CD4-positive, CD25-positive, alpha-beta regulatory T cell (primary cell): ENCODE data around the gene ALDH4A1. TPM values are rescaled to one million over a fixed set of nuclear protein-coding genes. Genes with fewer than 3 reads are reported as not detected.
A peak's percentile ranks its signal among the peaks of the same experiment; 100 is the strongest.

Experiments used
- ATAC-seq, 2 donors: fragments of 150-1000 bp; cut with Tn5 transposase; one replicate each; pipeline ENCODE4 v1.10.0; 2021; ENCODE audit warnings: low read depth in 2 of 2, moderate number of reproducible peaks in 2 of 2, moderate library complexity in 1 of 2
- DNase-seq, 3 donors: peaks; one replicate each; pipeline versions ENCODE4 v3.0.0 to v3.0.0-alpha.2; 2012 to 2022; ENCODE audit warnings: mixed read lengths in 1 of 3
- H3K27ac ChIP-seq: one replicate; pipeline ENCODE4 v1.7.0; 2013; ENCODE audit warnings: mild to moderate bottlenecking, low read length; ENCODE audit not compliant: insufficient read depth, poor library complexity, severe bottlenecking
- H3K27me3 ChIP-seq: one replicate; pipeline ENCODE4 v1.7.0; 2013; ENCODE audit warnings: low read length; ENCODE audit not compliant: control insufficient read depth, insufficient read depth
- H3K36me3 ChIP-seq: one replicate; pipeline ENCODE4 v1.7.0; 2013; ENCODE audit warnings: mild to moderate bottlenecking, low read length, moderate library complexity; ENCODE audit not compliant: control insufficient read depth, insufficient read depth
- H3K4me1 ChIP-seq: 2 replicates; pipeline ENCODE4 v1.7.0; 2013; ENCODE audit warnings: mild to moderate bottlenecking, low read length; ENCODE audit not compliant: insufficient read depth, control insufficient read depth, poor library complexity, severe bottlenecking
- H3K4me3 ChIP-seq: one replicate; pipeline ENCODE4 v1.7.0; 2013; ENCODE audit warnings: low read depth, mild to moderate bottlenecking, low read length, moderate library complexity
- H3K9me3 ChIP-seq, 2 experiments: 1 replicate in 1 of 2; 2 replicates in 1 of 2; pipeline ENCODE4 v1.7.0; 2013; ENCODE audit warnings: low read length in 2 of 2, mild to moderate bottlenecking in 1 of 2, moderate library complexity in 1 of 2; ENCODE audit not compliant: control insufficient read depth in 2 of 2
- H3K27ac Mint-ChIP-seq, 3 donors: one replicate each; pipeline ENCODE4 v1.8.0; 2020 to 2022; ENCODE audit warnings: mild to moderate bottlenecking in 3 of 3, mixed read lengths in 3 of 3, moderate library complexity in 2 of 3
- H3K27me3 Mint-ChIP-seq: one replicate; pipeline ENCODE4 v1.8.0; 2022; ENCODE audit warnings: mild to moderate bottlenecking, mixed read lengths
- H3K36me3 Mint-ChIP-seq: one replicate; pipeline ENCODE4 v1.8.0; 2020; ENCODE audit warnings: mixed read lengths
- H3K4me1 Mint-ChIP-seq, 4 donors: one replicate each; pipeline ENCODE4 v1.8.0; 2020 to 2022; ENCODE audit warnings: mixed read lengths in 4 of 4, mild to moderate bottlenecking in 1 of 4
- H3K4me3 Mint-ChIP-seq, 4 donors: one replicate each; pipeline ENCODE4 v1.8.0; 2020 to 2022; ENCODE audit warnings: mild to moderate bottlenecking in 4 of 4, mixed read lengths in 4 of 4, moderate library complexity in 3 of 4
- H3K9me3 Mint-ChIP-seq, 7 donors: one replicate each; pipeline ENCODE4 v1.8.0; 2020 to 2022; ENCODE audit warnings: mixed read lengths in 7 of 7, mild to moderate bottlenecking in 3 of 7, moderate library complexity in 2 of 7
- polyA plus RNA-seq, 4 donors: library from polyadenylated mRNA; unstranded; fragments of 300-500 nt; fragmentation: Illumina TruSeq; gene quantifications; one replicate each; pipeline ENCODE4 v1.2.3, GENCODE V29; 2021
- total RNA-seq: library from RNA; stranded (reverse); gene quantifications from one replicate; pipeline ENCODE4 v1.2.3, GENCODE V29; 2022

The ALDH4A1 gene
- total and polyA plus RNA-seq, 5 donors from 2014 or later, result 1.0 to 2.0 (median 1.4) TPM

- peak overlapping the region in 3 of 4 donors; percentile 69 to 83 (median 76) for H3K4me3 Mint-ChIP-seq
- H3K27ac Mint-ChIP-seq, result peak overlapping the region; percentile 70 to 91 (median 88)
- H3K4me1 ChIP-seq, result peaks cover 97% of the 10 kb centered on the region
- DNase-seq (no peak), ATAC-seq (no peak)
- no peak overlapping the region for H3K4me3 ChIP-seq
- peaks cover 10 to 92% (median 62%) of the 10 kb centered on the region in 4 donors for H3K4me1 Mint-ChIP-seq
- H3K9me3 ChIP-seq, result no peaks in the 10 kb centered on the region
- H3K27me3 Mint-ChIP-seq, result no peaks in the 10 kb centered on the region
- no peaks in the 10 kb centered on the region for H3K9me3 Mint-ChIP-seq
- H3K36me3 Mint-ChIP-seq, result peaks cover 3% of the 10 kb centered on the region
- H3K36me3 ChIP-seq, result no peaks in the 10 kb centered on the region
- no peaks in the 10 kb centered on the region for H3K27me3 ChIP-seq
- peak overlapping the region; percentile 24 for H3K27ac ChIP-seq
Observed at GRCh38 chr1:18929686-18930085, 27.3 kb upstream of the ALDH4A1 start.

GRCh38 chr1:18928985-18929384 lies 26.6 kb upstream of the ALDH4A1 start:
- no peaks in the 10 kb centered on the region for H3K27me3 Mint-ChIP-seq
- Histone ChIP-seq H3K4me3 (no peak overlapping the region), H3K27ac (no peak overlapping the region), H3K4me1 (peaks cover 97% of the 10 kb centered on the region), H3K9me3 (no peaks in the 10 kb centered on the region), H3K27me3 (no peaks in the 10 kb centered on the region), H3K36me3 (no peaks in the 10 kb centered on the region)
- peak overlapping the region; percentile 53 to 95 (median 86) for H3K4me3 Mint-ChIP-seq
- peaks cover 3% of the 10 kb centered on the region for H3K36me3 Mint-ChIP-seq
- H3K27ac Mint-ChIP-seq, result peak overlapping the region; percentile 68 to 98 (median 89)
- peaks cover 5 to 93% (median 60%) of the 10 kb centered on the region in 4 donors for H3K4me1 Mint-ChIP-seq
- ATAC-seq (no peak), DNase-seq (no peak)
- no peaks in the 10 kb centered on the region for H3K9me3 Mint-ChIP-seq

GRCh38 chr1:18928406-18928805 lies 26.1 kb upstream of the ALDH4A1 start:
- ATAC-seq (no peak), DNase-seq (no peak)
- peaks cover 3% of the 10 kb centered on the region for H3K36me3 Mint-ChIP-seq
- Histone ChIP-seq H3K9me3 (no peaks in the 10 kb centered on the region), H3K4me3 (peak overlapping the region; percentile 51), H3K36me3 (no peaks in the 10 kb centered on the region), H3K27me3 (no peaks in the 10 kb centered on the region), H3K27ac (peak overlapping the region; percentile 89), H3K4me1 (peaks cover 97% of the 10 kb centered on the region)
- peak overlapping the region; percentile 89 to 98 (median 91) for H3K27ac Mint-ChIP-seq
- H3K4me1 Mint-ChIP-seq, result peaks cover 9 to 95% (median 61%) of the 10 kb centered on the region in 4 donors
- no peaks in the 10 kb centered on the region for H3K9me3 Mint-ChIP-seq
- no peaks in the 10 kb centered on the region for H3K27me3 Mint-ChIP-seq
- peak overlapping the region; percentile 80 to 95 (median 86) for H3K4me3 Mint-ChIP-seq

GRCh38 chr1:18927654-18928272 lies 25.4 kb upstream of the ALDH4A1 start:
- peak overlapping the region; percentile 80 to 95 (median 86) for H3K4me3 Mint-ChIP-seq
- H3K27ac Mint-ChIP-seq, result peak overlapping the region; percentile 89 to 98 (median 91)
- H3K4me1 ChIP-seq, result peaks cover 98% of the 10 kb centered on the region
- no peaks in the 10 kb centered on the region for H3K9me3 Mint-ChIP-seq
- H3K27me3 Mint-ChIP-seq, result no peaks in the 10 kb centered on the region
- H3K27ac ChIP-seq, result peak overlapping the region; percentile 89
- DNase-seq (peak in 2 of 3 donors; percentile 63 to 81), ATAC-seq (peak; percentile 39 to 47)
- H3K9me3 ChIP-seq, result no peaks in the 10 kb centered on the region
- H3K4me1 Mint-ChIP-seq, result peaks cover 12 to 95% (median 63%) of the 10 kb centered on the region in 4 donors
- H3K36me3 ChIP-seq, result no peaks in the 10 kb centered on the region
- H3K4me3 ChIP-seq, result peak overlapping the region; percentile 67
- H3K27me3 ChIP-seq, result no peaks in the 10 kb centered on the region
- H3K36me3 Mint-ChIP-seq, result peaks cover 3% of the 10 kb centered on the region

- Mint-ChIP-seq H3K9me3 (no peaks in the 10 kb centered on the region), H3K4me1 (peaks cover 12 to 95% (median 58%) of the 10 kb centered on the region in 4 donors), H3K36me3 (peaks cover 3% of the 10 kb centered on the region), H3K27me3 (no peaks in the 10 kb centered on the region), H3K27ac (peak overlapping the region; percentile 91 to 98 (median 94)), H3K4me3 (peak overlapping the region; percentile 80 to 95 (median 86))
- Histone ChIP-seq H3K27me3 (no peaks in the 10 kb centered on the region), H3K4me1 (peaks cover 100% of the 10 kb centered on the region), H3K9me3 (no peaks in the 10 kb centered on the region), H3K36me3 (no peaks in the 10 kb centered on the region), H3K27ac (peak overlapping the region; percentile 89), H3K4me3 (peak overlapping the region; percentile 67)
- DNase-seq (peak in 2 of 3 donors; percentile 25 to 70), ATAC-seq (peak; percentile 17 to 22)
Observed at GRCh38 chr1:18927082-18927653, 24.8 kb upstream of the ALDH4A1 start.

GRCh38 chr1:18926315-18927081 lies 24.1 kb upstream of the ALDH4A1 start:
- H3K27ac Mint-ChIP-seq, result peak overlapping the region; percentile 91 to 98 (median 94)
- Histone ChIP-seq H3K4me1 (peaks cover 100% of the 10 kb centered on the region), H3K9me3 (no peaks in the 10 kb centered on the region), H3K27ac (peak overlapping the region; percentile 89), H3K27me3 (no peaks in the 10 kb centered on the region), H3K36me3 (no peaks in the 10 kb centered on the region), H3K4me3 (peak overlapping the region; percentile 67)
- peaks cover 3% of the 10 kb centered on the region for H3K36me3 Mint-ChIP-seq
- H3K9me3 Mint-ChIP-seq, result no peaks in the 10 kb centered on the region
- peaks cover 12 to 93% (median 52%) of the 10 kb centered on the region in 4 donors for H3K4me1 Mint-ChIP-seq
- no peaks in the 10 kb centered on the region for H3K27me3 Mint-ChIP-seq
- DNase-seq (peak; percentile 71 to 95 (median 80)), ATAC-seq (peak; percentile 89 to 90)
- H3K4me3 Mint-ChIP-seq, result peak overlapping the region; percentile 80 to 95 (median 86)

- Mint-ChIP-seq H3K9me3 (no peaks in the 10 kb centered on the region), H3K4me3 (peak overlapping the region in 3 of 4 donors; percentile 43 to 83 (median 67)), H3K36me3 (peaks cover 3% of the 10 kb centered on the region), H3K27me3 (no peaks in the 10 kb centered on the region), H3K4me1 (peaks cover 12 to 84% (median 43%) of the 10 kb centered on the region in 4 donors), H3K27ac (peak overlapping the region; percentile 61 to 92 (median 86))
- ATAC-seq (no peak), DNase-seq (no peak)
- no peak overlapping the region for H3K4me3 ChIP-seq
- no peaks in the 10 kb centered on the region for H3K27me3 ChIP-seq
- H3K9me3 ChIP-seq, result no peaks in the 10 kb centered on the region
- H3K36me3 ChIP-seq, result peaks cover 11% of the 10 kb centered on the region
- no peak overlapping the region for H3K27ac ChIP-seq
- H3K4me1 ChIP-seq, result peaks cover 88% of the 10 kb centered on the region
Observed at GRCh38 chr1:18925279-18925678, 22.9 kb upstream of the ALDH4A1 start.
